GM23338 (cell line): ENCODE results near the gene TANGO2. TPM values are rescaled to one million over a fixed set of nuclear protein-coding genes. Genes with fewer than 3 reads are reported as not detected.

Experiments used
- ATAC-seq: fragments of 200-7000 bp; cut with Tn5 transposase; 3 replicates; pipeline ENCODE4 v1.9.1; 2020
- DNase-seq: peaks from one replicate; pipeline ENCODE4 v3.0.0-alpha.2; 2015; ENCODE audit warnings: low spot score
- H2AFZ ChIP-seq: fragments of 200-600 bp; sonication (generic); 2 replicates; pipeline ENCODE4 v1.8.0; 2016; ENCODE audit warnings: antibody characterized with exemption, mild to moderate bottlenecking, moderate library complexity
- H3F3A ChIP-seq: fragments of 200-600 bp; sonication (generic); replicated peaks from 2 replicates; pipeline ENCODE4 v1.8.0; 2017; ENCODE audit warnings: antibody characterized with exemption, mixed run types, low read depth
- H3K27ac ChIP-seq: fragments of 200-600 bp; sonication (generic); 2 replicates; pipeline ENCODE4 v1.6.1; 2016; ENCODE audit warnings: low read depth
- H3K27me3 ChIP-seq: fragments of 200-600 bp; sonication (generic); 2 replicates; pipeline ENCODE4 v1.8.0; 2016; ENCODE audit warnings: mild to moderate bottlenecking, mixed run types, moderate library complexity; ENCODE audit not compliant: insufficient read depth
- H3K36me3 ChIP-seq: fragments of 200-600 bp; sonication (generic); 2 replicates; pipeline ENCODE4 v1.8.0; 2016; ENCODE audit warnings: mild to moderate bottlenecking; ENCODE audit not compliant: insufficient read depth
- H3K4me1 ChIP-seq: fragments of 200-600 bp; sonication (generic); 2 replicates; pipeline ENCODE4 v1.8.0; 2016; ENCODE audit warnings: mild to moderate bottlenecking, moderate library complexity; ENCODE audit not compliant: insufficient read depth
- H3K4me2 ChIP-seq: fragments of 200-600 bp; sonication (generic); 2 replicates; pipeline ENCODE4 v1.7.1; 2017; ENCODE audit warnings: mixed run types
- H3K4me3 ChIP-seq: fragments of 200-600 bp; sonication (generic); 2 replicates; pipeline ENCODE4 v1.6.1; 2016; ENCODE audit warnings: mixed run types
- H3K79me2 ChIP-seq: fragments of 200-600 bp; sonication (generic); replicated peaks from 2 replicates; pipeline ENCODE4 v1.8.0; 2017; ENCODE audit warnings: mild to moderate bottlenecking; ENCODE audit not compliant: insufficient read depth
- H3K9me2 ChIP-seq: fragments of 200-600 bp; sonication (generic); 2 replicates; pipeline ENCODE4 v1.8.0; 2017; ENCODE audit not compliant: insufficient read depth
- H4K20me1 ChIP-seq: fragments of 200-600 bp; sonication (generic); replicated peaks from 2 replicates; pipeline ENCODE4 v1.8.0; 2017; ENCODE audit warnings: mild to moderate bottlenecking; ENCODE audit not compliant: insufficient read depth
- H3K27ac Mint-ChIP-seq: 2 replicates; pipeline ENCODE4 v1.8.0; 2020; ENCODE audit warnings: inconsistent platforms, mild to moderate bottlenecking, moderate library complexity, mixed read lengths
- H3K27me3 Mint-ChIP-seq: 3 replicates; pipeline ENCODE4 v1.8.0; 2022; ENCODE audit warnings: low read depth, mild to moderate bottlenecking, moderate library complexity, mixed read lengths, inconsistent platforms; ENCODE audit not compliant: insufficient read depth, poor library complexity
- H3K36me3 Mint-ChIP-seq: 3 replicates; pipeline ENCODE4 v1.8.0; 2021; ENCODE audit warnings: low read depth, mild to moderate bottlenecking, inconsistent platforms, moderate library complexity, mixed read lengths
- H3K4me1 Mint-ChIP-seq: 3 replicates; pipeline ENCODE4 v1.8.0; 2020; ENCODE audit warnings: mild to moderate bottlenecking, inconsistent platforms, mixed read lengths
- H3K4me3 Mint-ChIP-seq: 3 replicates; pipeline ENCODE4 v1.8.0; 2021; ENCODE audit warnings: moderate library complexity, mild to moderate bottlenecking, inconsistent platforms, mixed read lengths
- H3K9me3 Mint-ChIP-seq: 3 replicates; pipeline ENCODE4 v1.8.0; 2020; ENCODE audit warnings: moderate library complexity, mild to moderate bottlenecking, inconsistent platforms, mixed read lengths
- CREB1 ChIP-seq: fragments of 250-450 bp; sonication (Bioruptor Pico); IDR thresholded peaks from 2 replicates; pipeline ENCODE4 v1.5.0; 2020; ENCODE audit warnings: low read depth, mild to moderate bottlenecking, moderate library complexity
- CTCF ChIP-seq, 2 experiments: fragments of 200-600 bp in 1 of 2; sonication (generic) in 1 of 2; conservative IDR thresholded peaks; 2 replicates each; pipeline versions ENCODE4 v1.5.1 to v1.6.1; 2016 to 2017; ENCODE audit warnings: antibody characterized with exemption in 2 of 2, low read depth in 2 of 2, mild to moderate bottlenecking in 2 of 2, moderate library complexity in 1 of 2
- ETS1 ChIP-seq: IDR thresholded peaks from 2 replicates; pipeline ENCODE4 v1.6.1; 2016; ENCODE audit warnings: antibody characterized with exemption
- EZH2 ChIP-seq: fragments of 200-600 bp; sonication (generic); IDR thresholded peaks from one replicate; pipeline ENCODE4 v1.8.0; 2017; ENCODE audit warnings: antibody characterized with exemption, mild to moderate bottlenecking, low read depth; ENCODE audit not compliant: unreplicated experiment
- EZH2phosphoT487 ChIP-seq: fragments of 200-600 bp; sonication (generic); IDR thresholded peaks from one replicate; pipeline ENCODE4 v1.8.1; 2018; ENCODE audit warnings: antibody characterized with exemption; ENCODE audit not compliant: unreplicated experiment
- JUNB ChIP-seq: IDR thresholded peaks from one replicate; pipeline ENCODE4 v1.6.1; 2016; ENCODE audit warnings: antibody characterized with exemption; ENCODE audit not compliant: unreplicated experiment
- NANOG ChIP-seq: IDR thresholded peaks from 2 replicates; pipeline ENCODE4 v1.6.1; 2016; ENCODE audit warnings: antibody characterized with exemption, borderline replicate concordance
- POLR2AphosphoS5 ChIP-seq: IDR thresholded peaks from 2 replicates; pipeline ENCODE4 v1.6.1; 2016; ENCODE audit warnings: antibody characterized with exemption, low read depth
- REST ChIP-seq: IDR thresholded peaks from one replicate; pipeline ENCODE4 v1.6.1; 2018; ENCODE audit warnings: antibody characterized with exemption; ENCODE audit not compliant: unreplicated experiment
- STAT1 ChIP-seq: IDR thresholded peaks from one replicate; pipeline ENCODE4 v1.6.1; 2016; ENCODE audit warnings: antibody characterized with exemption; ENCODE audit not compliant: unreplicated experiment
- ZNF114 ChIP-seq: fragments of 250-450 bp; sonication (Bioruptor Pico); IDR thresholded peaks from 2 replicates; pipeline ENCODE4 v1.5.0; 2020; ENCODE audit warnings: mild to moderate bottlenecking, moderate library complexity
- ZNF331 ChIP-seq: fragments of 250-450 bp; sonication (Bioruptor Pico); IDR thresholded peaks from 2 replicates; pipeline ENCODE4 v1.5.0; 2020; ENCODE audit warnings: low read depth, mild to moderate bottlenecking, moderate library complexity
- ZNF462 ChIP-seq: fragments of 250-450 bp; sonication (Bioruptor Pico); IDR thresholded peaks from 2 replicates; pipeline ENCODE4 v1.5.0; 2020; ENCODE audit warnings: mild to moderate bottlenecking, moderate library complexity
- polyA plus RNA-seq: library from polyadenylated mRNA; unstranded; fragments of >200 nt; fragmentation: Nextera tagmentation; extraction: Ambion mirVana; gene quantifications from 2 replicates; pipeline ENCODE4 v1.2.1, GENCODE V29; 2016
- total RNA-seq: library from RNA; depleted of rRNA; stranded (reverse); fragments of >200 nt; shearing (Covaris generic); gene quantifications from 2 replicates; pipeline ENCODE4 v1.2.3, GENCODE V29; 2014

Gene TANGO2
- total and polyA plus RNA-seq, 2 experiments from 2014 or later: 6.9 to 15.0 TPM

GRCh38 chr22:20029550-20030225 lies 8.8 kb downstream of the TANGO2 start:
- Mint-ChIP-seq H3K27ac (no peak overlapping the region), H3K4me3 (no peak overlapping the region), H3K4me1 (no peaks in the 10 kb centered on the region), H3K36me3 (no peaks in the 10 kb centered on the region), H3K9me3 (no peaks in the 10 kb centered on the region), H3K27me3 (peaks cover 7% of the 10 kb centered on the region)
- no peaks in the 10 kb centered on the region for H3K9me2 ChIP-seq
- no peak overlapping the region for H3K27ac ChIP-seq
- H2AFZ ChIP-seq: no peak overlapping the region
- H3K79me2 ChIP-seq: no peaks in the 10 kb centered on the region
- no peaks in the 10 kb centered on the region for H3K4me1 ChIP-seq
- no peaks in the 10 kb centered on the region; the same call in none of the 2 replicates for H4K20me1 ChIP-seq
- TF ChIP-seq JUNB: no peak
- no peak for TF ChIP-seq CTCF (conservative IDR thresholded peaks at IDR 0.05; ENCODE audit: low read depth in 2 of 2)
- no peak for TF ChIP-seq POLR2AphosphoS5
- TF ChIP-seq ZNF462 (CRISPR knock-in tag): no peak
- no peak for TF ChIP-seq ZNF331 (CRISPR knock-in tag)
- TF ChIP-seq STAT1: no peak
- TF ChIP-seq ZNF114 (CRISPR knock-in tag): no peak
- TF ChIP-seq NANOG: no peak
- TF ChIP-seq REST: no peak
- no peak for TF ChIP-seq CREB1
- no peak for TF ChIP-seq EZH2phosphoT487
- TF ChIP-seq ETS1: no peak
- no peak for TF ChIP-seq EZH2
- no peak overlapping the region for H3K4me3 ChIP-seq
- no peak for ATAC-seq
- no peaks in the 10 kb centered on the region for H3K27me3 ChIP-seq
- DNase-seq: no peak
- no peak overlapping the region for H3K4me2 ChIP-seq
- H3K36me3 ChIP-seq: no peaks in the 10 kb centered on the region
- H3F3A ChIP-seq: no peaks in the 10 kb centered on the region
